ENCODE data around the gene KCNC1.

DNA sequence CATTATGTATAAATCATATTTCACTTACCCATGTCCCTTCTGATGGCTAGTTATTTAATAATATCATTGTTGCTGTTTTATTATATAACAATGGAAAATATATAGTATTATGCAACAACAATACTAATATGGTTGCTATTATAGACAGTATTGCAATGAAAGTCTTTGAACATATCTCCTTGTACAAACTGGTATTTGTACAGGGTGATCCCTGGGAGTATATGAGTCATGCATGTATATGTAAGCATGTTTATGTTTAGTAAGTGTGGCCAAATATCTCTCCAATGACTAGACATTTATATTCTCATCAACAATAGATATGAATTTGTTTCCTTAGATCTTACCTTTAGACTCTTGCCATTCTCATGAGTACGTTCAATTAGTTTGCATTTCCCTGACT, 55.9 kb downstream of the KCNC1 start:
- TF ChIP-seq, protein P1, sequence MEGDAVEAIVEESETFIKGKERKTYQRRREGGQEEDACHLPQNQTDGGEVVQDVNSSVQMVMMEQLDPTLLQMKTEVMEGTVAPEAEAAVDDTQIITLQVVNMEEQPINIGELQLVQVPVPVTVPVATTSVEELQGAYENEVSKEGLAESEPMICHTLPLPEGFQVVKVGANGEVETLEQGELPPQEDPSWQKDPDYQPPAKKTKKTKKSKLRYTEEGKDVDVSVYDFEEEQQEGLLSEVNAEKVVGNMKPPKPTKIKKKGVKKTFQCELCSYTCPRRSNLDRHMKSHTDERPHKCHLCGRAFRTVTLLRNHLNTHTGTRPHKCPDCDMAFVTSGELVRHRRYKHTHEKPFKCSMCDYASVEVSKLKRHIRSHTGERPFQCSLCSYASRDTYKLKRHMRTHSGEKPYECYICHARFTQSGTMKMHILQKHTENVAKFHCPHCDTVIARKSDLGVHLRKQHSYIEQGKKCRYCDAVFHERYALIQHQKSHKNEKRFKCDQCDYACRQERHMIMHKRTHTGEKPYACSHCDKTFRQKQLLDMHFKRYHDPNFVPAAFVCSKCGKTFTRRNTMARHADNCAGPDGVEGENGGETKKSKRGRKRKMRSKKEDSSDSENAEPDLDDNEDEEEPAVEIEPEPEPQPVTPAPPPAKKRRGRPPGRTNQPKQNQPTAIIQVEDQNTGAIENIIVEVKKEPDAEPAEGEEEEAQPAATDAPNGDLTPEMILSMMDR (IDR thresholded peaks at IDR 0.05; ENCODE audit: poor library complexity): no peak
- TF ChIP-seq EZH2phosphoT487 (IDR thresholded peaks at IDR 0.05; ENCODE audit: low read depth, severe bottlenecking, unreplicated experiment): no peak
